ENCODE measurements around the gene ST8SIA1.

DNA sequence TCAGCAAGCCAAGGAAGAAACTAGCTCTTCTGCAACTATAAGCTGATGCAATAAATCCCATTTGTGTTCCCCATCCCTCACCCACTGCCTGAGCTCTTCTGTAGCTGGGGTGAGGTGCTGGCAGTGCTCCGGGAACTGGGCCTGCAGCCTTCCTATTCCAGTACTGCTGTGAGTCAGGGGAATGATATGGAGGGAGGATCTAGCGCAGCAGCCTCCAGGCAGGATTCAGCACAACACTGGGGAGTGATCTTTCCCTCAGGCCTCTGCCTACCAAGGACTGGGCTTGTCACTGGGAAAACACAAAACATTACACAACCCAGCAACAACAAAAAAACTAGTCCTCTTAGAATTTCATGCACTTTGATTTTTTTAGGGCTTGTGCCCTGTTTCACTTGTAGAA, 58.7 kb downstream of the ST8SIA1 start:
- TF ChIP-seq, protein P1, sequence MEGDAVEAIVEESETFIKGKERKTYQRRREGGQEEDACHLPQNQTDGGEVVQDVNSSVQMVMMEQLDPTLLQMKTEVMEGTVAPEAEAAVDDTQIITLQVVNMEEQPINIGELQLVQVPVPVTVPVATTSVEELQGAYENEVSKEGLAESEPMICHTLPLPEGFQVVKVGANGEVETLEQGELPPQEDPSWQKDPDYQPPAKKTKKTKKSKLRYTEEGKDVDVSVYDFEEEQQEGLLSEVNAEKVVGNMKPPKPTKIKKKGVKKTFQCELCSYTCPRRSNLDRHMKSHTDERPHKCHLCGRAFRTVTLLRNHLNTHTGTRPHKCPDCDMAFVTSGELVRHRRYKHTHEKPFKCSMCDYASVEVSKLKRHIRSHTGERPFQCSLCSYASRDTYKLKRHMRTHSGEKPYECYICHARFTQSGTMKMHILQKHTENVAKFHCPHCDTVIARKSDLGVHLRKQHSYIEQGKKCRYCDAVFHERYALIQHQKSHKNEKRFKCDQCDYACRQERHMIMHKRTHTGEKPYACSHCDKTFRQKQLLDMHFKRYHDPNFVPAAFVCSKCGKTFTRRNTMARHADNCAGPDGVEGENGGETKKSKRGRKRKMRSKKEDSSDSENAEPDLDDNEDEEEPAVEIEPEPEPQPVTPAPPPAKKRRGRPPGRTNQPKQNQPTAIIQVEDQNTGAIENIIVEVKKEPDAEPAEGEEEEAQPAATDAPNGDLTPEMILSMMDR (IDR thresholded peaks at IDR 0.05): no peak
- TF ChIP-seq EZH2phosphoT487 (IDR thresholded peaks at IDR 0.05) (no peak), EZH2 (IDR thresholded peaks at IDR 0.05) (no peak)

Measured in neural progenitor cell (in vitro differentiated cells).